ENCODE measurements around the gene MORN4.

- TF ChIP-seq POLR2A (IDR thresholded peaks at IDR 0.05; ENCODE audit: low read depth, low read length) = no peak
- TF ChIP-seq CTCF (IDR thresholded peaks at IDR 0.05; ENCODE audit: extremely low read depth in 1 of 2, insufficient read depth in 1 of 2, low read depth in 1 of 2, low read length in 2 of 2) = no peak
- TF ChIP-seq POLR2AphosphoS5 (IDR thresholded peaks at IDR 0.05; ENCODE audit: insufficient read depth, low read depth, low read length) = no peak
- no peak for TF ChIP-seq MYC (IDR thresholded peaks at IDR 0.05; ENCODE audit: low read depth, low read length)
- no peak for TF ChIP-seq EZH2 (IDR thresholded peaks at IDR 0.05; ENCODE audit: borderline replicate concordance, low read depth, low read length, severe bottlenecking)
- TF ChIP-seq FOS (IDR thresholded peaks at IDR 0.05; ENCODE audit: borderline replicate concordance, insufficient read depth, low read length) = no peak
- TF ChIP-seq JUN (IDR thresholded peaks at IDR 0.05; ENCODE audit: borderline replicate concordance, insufficient read depth, insufficient read length, low read depth) = no peak
- TF ChIP-seq MAX (IDR thresholded peaks at IDR 0.05; ENCODE audit: insufficient read depth, insufficient read length) = no peak
- TF ChIP-seq GATA2 (IDR thresholded peaks at IDR 0.05; ENCODE audit: insufficient read depth, insufficient read length, low read depth, low read length) = no peak
Measured at GRCh38 chr10:97570789-97571471, 62.4 kb downstream of the MORN4 start.

Data from endothelial cell of umbilical vein (primary cell).